Fibroblast of lung (primary cell): ENCODE data around the gene PDCD1LG2.

Source experiments
- EZH2 ChIP-seq: IDR thresholded peaks from 2 replicates; pipeline ENCODE4 v1.5.1; 2012; ENCODE audit warnings: low read length, control low read depth, mild to moderate bottlenecking; ENCODE audit errors: missing control alignments
- TF ChIP-seq, protein P1 (sequence below), 2 donors: IDR thresholded peaks in 1 of 2; conservative IDR thresholded peaks in 1 of 2; 1 replicate in 1 of 2; 2 replicates in 1 of 2; pipeline ENCODE4 v1.5.1; 2011 to 2012; ENCODE audit warnings: low read length in 2 of 2, control low read depth in 1 of 2, inconsistent platforms in 1 of 2, low read depth in 1 of 2, mild to moderate bottlenecking in 1 of 2

DNA sequence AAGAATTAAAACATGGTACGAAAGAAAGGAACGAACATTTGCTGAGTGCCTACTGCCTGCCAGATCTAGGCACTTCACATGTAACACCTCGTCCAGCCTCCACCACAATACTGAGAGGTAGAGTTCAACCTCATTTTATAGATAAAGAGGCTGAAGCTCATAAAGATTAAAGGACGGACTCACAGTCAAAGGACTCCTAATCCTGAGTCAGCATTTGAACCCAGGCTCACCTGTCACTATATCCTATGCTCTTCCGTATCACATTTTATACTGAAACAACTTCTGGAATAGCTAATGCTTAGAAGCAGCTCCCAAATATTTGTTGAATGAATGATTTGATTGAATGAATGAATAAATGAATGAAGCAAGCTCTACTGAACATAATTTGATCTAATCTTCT, 22.5 kb downstream of the PDCD1LG2 start:
- TF ChIP-seq, protein P1, sequence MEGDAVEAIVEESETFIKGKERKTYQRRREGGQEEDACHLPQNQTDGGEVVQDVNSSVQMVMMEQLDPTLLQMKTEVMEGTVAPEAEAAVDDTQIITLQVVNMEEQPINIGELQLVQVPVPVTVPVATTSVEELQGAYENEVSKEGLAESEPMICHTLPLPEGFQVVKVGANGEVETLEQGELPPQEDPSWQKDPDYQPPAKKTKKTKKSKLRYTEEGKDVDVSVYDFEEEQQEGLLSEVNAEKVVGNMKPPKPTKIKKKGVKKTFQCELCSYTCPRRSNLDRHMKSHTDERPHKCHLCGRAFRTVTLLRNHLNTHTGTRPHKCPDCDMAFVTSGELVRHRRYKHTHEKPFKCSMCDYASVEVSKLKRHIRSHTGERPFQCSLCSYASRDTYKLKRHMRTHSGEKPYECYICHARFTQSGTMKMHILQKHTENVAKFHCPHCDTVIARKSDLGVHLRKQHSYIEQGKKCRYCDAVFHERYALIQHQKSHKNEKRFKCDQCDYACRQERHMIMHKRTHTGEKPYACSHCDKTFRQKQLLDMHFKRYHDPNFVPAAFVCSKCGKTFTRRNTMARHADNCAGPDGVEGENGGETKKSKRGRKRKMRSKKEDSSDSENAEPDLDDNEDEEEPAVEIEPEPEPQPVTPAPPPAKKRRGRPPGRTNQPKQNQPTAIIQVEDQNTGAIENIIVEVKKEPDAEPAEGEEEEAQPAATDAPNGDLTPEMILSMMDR (conservative IDR thresholded peaks at IDR 0.05 in 1 of 2, IDR thresholded peaks at IDR 0.05 in 1 of 2; ENCODE audit: low read depth in 1 of 2, low read length in 2 of 2): no peak
- TF ChIP-seq EZH2: no peak
